ENCODE data around the gene MACROD2. TPM values are rescaled to one million over a fixed set of nuclear protein-coding genes. Genes with fewer than 3 reads are reported as not detected.

MACROD2 gene
- total RNA-seq, 3 donors from 2014 or later: 3.2 to 7.6 (median 6.4) TPM

DNA sequence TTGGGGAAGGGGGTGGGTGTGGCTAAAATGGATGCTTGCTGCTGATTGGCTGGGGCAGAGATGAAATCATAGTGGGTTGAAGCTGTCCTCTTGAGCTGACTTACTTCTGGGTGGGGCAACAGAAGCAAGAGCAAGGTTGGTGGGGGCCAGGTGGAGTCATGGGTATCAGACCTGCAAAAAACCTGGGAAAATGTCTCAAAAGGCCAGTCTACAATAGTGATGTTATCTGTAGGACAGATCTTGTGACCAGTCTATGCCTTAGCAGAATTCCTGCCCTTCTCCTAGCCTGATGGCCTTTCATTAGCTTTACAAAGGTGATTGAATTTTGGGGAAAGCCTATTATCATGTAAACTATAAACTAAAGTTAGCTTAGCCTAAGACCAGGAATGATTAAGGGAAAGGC is 1632.2 kb downstream of the MACROD2 start:
- Histone ChIP-seq H3K4me1 (ENCODE audit: low read depth) (no peaks in the 10 kb centered on the region), H3K9me3 (no peaks in the 10 kb centered on the region), H3K36me3 (ENCODE audit: low read depth) (no peaks in the 10 kb centered on the region), H3K4me3 (no peak overlapping the region)
- ATAC-seq (no peak), DNase-seq (no peak)
- intact Hi-C loops (cut with DNase I, micrococcal nuclease): no loop called here
- TF ChIP-seq, protein P1, sequence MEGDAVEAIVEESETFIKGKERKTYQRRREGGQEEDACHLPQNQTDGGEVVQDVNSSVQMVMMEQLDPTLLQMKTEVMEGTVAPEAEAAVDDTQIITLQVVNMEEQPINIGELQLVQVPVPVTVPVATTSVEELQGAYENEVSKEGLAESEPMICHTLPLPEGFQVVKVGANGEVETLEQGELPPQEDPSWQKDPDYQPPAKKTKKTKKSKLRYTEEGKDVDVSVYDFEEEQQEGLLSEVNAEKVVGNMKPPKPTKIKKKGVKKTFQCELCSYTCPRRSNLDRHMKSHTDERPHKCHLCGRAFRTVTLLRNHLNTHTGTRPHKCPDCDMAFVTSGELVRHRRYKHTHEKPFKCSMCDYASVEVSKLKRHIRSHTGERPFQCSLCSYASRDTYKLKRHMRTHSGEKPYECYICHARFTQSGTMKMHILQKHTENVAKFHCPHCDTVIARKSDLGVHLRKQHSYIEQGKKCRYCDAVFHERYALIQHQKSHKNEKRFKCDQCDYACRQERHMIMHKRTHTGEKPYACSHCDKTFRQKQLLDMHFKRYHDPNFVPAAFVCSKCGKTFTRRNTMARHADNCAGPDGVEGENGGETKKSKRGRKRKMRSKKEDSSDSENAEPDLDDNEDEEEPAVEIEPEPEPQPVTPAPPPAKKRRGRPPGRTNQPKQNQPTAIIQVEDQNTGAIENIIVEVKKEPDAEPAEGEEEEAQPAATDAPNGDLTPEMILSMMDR (IDR thresholded peaks at IDR 0.05): no peak

DNA sequence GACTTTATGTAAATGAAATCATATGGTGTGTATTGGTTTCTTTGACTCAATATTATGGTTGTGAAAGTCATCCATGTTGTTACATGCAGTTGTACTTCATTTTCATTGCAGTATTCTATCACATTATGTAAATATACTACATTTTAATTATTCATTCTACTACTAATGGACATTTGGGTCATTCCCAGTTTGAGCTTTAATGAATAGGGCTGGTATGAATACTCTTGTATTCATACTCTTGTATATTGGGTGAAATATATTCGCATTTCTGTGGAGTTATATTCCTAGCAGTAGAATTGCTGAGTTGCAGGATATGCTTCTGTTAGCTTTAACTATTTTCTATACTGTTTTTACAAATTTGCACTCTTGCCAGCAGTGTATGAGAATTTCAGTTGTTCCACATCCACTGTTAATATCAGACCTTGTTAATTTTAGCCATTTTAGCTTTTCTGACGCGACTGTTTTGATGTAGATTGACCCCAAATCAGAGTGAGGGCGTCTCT is 1633.6 kb downstream of the MACROD2 start:
- Histone ChIP-seq H3K4me1 (ENCODE audit: low read depth) (no peaks in the 10 kb centered on the region), H3K9me3 (no peaks in the 10 kb centered on the region), H3K4me3 (no peak overlapping the region), H3K36me3 (ENCODE audit: low read depth) (no peaks in the 10 kb centered on the region)
- DNase-seq: no peak
- intact Hi-C loops (cut with DNase I, micrococcal nuclease): no loop called here
- no peak for ATAC-seq
- TF ChIP-seq, protein P1 (IDR thresholded peaks at IDR 0.05): no peak

DNA sequence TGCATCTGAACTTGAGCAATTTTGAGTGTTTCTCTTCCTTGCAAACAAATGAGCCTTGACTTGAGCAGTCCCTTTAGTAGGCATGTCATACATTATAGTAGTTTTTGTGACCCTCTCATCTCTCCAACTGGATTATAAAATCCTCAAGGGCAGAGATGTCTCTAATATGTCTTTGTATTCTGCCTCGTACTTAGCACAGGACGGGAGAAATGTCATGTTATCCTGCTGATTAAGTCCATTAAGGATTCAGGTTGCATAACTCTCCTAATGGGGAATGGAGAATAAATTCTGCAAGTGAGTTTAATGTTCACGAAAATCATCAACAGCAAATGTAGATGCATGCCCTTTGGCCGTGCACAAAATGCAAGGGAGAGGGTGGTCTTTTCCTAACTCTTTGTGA is 1635.0 kb downstream of the MACROD2 start:
- no peaks in the 10 kb centered on the region for H3K4me1 ChIP-seq (ENCODE audit: low read depth)
- no peak for ATAC-seq

DNA sequence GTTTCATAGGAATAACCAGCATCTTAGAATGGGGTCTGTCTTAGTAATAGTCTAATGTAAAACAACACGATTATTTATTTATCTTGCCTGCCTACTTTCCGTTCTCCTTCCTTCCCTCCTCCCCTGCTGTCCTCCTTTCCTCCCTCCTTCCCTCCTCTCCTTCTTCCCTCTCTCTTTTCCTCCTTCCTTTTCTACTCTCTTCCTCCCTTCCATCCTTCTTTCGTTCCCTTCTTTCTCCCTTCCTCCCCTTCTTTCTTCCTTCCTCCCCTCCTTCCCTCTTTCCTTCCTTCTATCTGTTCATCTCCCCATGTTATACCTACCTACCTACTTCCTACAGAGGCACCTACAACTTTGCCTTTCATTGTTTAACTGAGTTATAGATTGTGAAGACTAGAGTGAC is 1637.4 kb downstream of the MACROD2 start:
- TF ChIP-seq, protein P1 (IDR thresholded peaks at IDR 0.05): no peak
- DNase-seq (no peak), ATAC-seq (no peak)
- Histone ChIP-seq H3K4me1 (ENCODE audit: low read depth) (no peaks in the 10 kb centered on the region), H3K36me3 (ENCODE audit: low read depth) (no peaks in the 10 kb centered on the region), H3K9me3 (no peaks in the 10 kb centered on the region), H3K4me3 (no peak overlapping the region)
- intact Hi-C loops (cut with DNase I, micrococcal nuclease): no loop called here

More for the DNA sequence above, 1635.0 kb downstream of the MACROD2 start:
- Histone ChIP-seq H3K9me3 (no peaks in the 10 kb centered on the region), H3K36me3 (ENCODE audit: low read depth) (no peaks in the 10 kb centered on the region), H3K4me3 (no peak overlapping the region)
- TF ChIP-seq, protein P1 (IDR thresholded peaks at IDR 0.05): no peak
- intact Hi-C loops (cut with DNase I, micrococcal nuclease): no loop called here
- DNase-seq: no peak

DNA sequence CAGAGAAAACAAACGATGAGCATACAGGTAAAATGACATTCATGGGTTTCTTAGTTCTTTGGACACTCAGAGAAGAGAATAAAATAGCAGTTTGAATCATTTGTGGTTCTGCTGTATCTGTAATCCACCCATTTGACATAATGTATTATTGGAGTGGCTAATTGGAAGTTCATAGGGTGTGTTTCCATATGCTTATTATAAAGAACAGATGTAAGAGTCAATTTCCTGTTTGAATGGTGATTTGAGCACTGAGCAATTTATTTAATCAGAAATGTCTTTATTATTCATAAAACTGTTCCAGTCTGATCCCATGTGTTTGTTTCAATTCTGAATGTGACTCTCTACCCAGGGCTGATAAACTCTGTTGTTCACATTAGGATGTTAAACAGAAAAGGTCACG is 1638.8 kb downstream of the MACROD2 start:
- ATAC-seq: no peak
- Histone ChIP-seq H3K4me3 (no peak overlapping the region), H3K9me3 (no peaks in the 10 kb centered on the region), H3K36me3 (ENCODE audit: low read depth) (no peaks in the 10 kb centered on the region), H3K4me1 (ENCODE audit: low read depth) (no peaks in the 10 kb centered on the region)
- no peak for DNase-seq
- TF ChIP-seq, protein P1 (IDR thresholded peaks at IDR 0.05): no peak
- intact Hi-C loops (cut with DNase I, micrococcal nuclease): no loop called here

DNA sequence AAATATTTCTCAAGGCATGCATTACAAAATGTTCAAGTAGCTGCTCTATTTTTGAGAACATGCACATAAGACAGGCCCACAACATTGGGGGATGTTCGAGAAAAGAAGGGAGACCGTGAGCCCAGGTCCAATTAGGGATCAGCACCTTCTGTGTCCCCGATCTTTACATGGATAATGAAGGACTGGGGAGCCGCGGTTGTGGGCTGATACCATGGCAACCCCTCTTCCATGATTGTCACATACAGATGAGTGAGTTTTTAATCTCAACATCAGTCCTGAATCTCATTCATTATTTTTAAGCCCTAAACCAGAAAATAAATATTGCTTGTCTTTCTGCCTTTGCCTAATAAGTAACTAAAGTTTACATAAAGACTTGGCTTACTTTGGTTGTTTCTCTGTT is 1642.2 kb downstream of the MACROD2 start:
- no peaks in the 10 kb centered on the region for H3K4me1 ChIP-seq (ENCODE audit: low read depth)
- intact Hi-C loops (cut with DNase I, micrococcal nuclease): no loop called here
- TF ChIP-seq, protein P1 (IDR thresholded peaks at IDR 0.05): no peak
- no peaks in the 10 kb centered on the region for H3K36me3 ChIP-seq (ENCODE audit: low read depth)
- no peak overlapping the region for H3K4me3 ChIP-seq
- H3K9me3 ChIP-seq: no peaks in the 10 kb centered on the region
- DNase-seq (no peak), ATAC-seq (no peak)
